GM18520 (cell line): ENCODE data around the gene ASAP3.
"Not testable (repeated sequence)": the region's sequence is repeated elsewhere in the genome, so short reads cannot be mapped to it uniquely, and the experiment has no call there.

ENCODE experiments used
- ATAC-seq: cut with Tn5 transposase; IDR thresholded peaks from one replicate; pipeline ENCODE4 v1.9.1; 2021; ENCODE audit not compliant: unreplicated experiment

Gene ASAP3

DNA sequence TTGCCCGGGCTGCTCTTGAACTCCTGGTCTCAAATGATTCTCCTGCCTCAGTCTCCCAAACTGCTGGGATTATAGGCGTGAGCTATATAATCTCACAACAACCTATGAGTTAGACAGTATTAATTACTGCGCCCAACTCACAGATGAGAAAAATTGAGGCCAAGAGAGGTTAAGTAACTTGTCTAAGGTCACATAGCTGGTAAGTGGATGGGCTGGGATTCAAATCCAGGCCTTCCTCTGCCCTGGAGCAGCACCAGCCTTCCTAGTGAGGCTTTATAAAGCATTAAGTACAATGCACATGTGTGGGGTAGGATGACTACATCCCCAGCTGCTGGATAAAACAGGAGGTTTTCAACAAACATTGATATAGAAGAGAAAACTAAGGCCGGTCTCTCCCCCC is 31.9 kb upstream of the ASAP3 start:
- no peak for ATAC-seq

DNA sequence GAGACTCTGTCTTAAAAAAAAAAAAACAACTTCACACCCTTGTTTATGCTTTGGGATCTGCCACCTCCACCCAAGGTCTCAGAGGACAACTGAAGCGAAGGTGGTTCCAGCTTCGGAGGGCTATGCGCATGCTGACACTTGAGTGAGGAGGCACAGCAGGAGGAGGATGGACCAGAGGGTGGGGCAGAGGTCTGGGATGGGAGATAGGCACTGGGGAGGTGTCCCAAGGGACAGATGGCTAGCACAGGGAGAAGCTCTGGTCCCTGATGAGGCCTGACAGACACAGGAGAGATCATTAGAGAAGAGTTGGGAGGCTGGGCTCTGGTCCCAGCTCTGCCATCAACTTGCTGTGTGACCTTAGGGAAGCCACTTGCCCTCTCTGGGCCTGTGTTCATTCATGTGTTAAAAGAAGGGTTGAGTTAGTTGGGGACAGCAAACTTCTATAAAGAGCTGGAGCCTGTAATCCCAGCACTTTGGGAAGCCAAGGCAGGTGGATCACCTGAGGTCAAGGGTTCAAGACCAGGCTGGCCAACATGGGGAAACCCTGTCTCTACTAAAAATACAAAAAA is 30.2 kb upstream of the ASAP3 start:
- no peak for ATAC-seq

DNA sequence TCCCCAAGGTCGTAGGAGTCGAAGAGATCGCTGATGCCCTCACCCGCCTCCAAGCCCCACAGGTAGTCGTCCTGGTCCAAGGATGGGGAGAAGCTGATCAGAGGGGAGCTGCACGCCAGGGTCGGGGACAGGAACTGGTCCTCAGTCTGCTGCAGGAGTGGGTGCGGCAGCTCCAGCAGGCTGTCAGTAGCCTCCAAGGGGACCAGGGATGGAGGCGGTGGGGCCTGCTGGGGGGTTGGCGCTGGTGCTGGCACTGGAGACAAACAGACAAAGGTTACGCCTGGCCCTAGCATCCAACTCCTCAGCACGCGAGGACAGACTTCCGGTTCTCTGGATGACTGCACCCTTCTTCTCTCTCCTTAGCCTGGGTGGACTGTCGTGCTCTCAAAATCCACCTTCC is 25.9 kb upstream of the ASAP3 start:
- no peak for ATAC-seq

DNA sequence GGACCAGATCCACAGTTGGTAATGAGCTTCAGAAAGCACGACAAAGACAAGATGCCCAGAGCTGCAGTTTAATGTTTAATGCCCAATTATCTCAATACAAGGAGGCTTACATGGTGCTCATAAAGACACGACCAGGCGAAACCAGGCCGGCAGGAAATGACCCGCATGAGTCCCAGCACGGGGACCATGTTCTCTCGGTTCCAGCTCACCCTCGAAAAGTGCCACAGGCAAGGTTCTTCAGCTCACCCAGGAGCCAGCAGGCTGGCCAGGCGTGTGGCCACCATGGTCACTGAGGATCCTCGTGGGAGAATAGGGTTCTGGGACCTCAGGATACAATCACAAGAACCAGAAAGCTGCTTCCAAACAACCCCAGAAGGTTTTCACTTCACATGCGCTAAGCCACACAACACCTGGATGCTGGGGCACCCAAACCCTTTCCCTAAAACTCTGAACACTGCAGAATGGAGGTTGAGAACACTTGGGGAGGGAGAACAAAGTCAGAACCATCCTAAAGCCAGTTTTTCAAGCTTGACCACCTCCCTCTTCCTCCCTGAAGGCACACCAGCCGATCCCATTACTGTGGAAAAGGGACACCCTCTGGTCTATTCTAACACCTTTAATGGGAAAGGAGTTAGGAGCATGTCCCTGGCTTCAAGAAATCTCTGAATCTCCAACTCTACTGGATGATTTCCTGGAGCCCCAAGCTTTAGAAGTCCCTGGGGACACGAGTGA is 22.6 kb upstream of the ASAP3 start:
- no peak for ATAC-seq

DNA sequence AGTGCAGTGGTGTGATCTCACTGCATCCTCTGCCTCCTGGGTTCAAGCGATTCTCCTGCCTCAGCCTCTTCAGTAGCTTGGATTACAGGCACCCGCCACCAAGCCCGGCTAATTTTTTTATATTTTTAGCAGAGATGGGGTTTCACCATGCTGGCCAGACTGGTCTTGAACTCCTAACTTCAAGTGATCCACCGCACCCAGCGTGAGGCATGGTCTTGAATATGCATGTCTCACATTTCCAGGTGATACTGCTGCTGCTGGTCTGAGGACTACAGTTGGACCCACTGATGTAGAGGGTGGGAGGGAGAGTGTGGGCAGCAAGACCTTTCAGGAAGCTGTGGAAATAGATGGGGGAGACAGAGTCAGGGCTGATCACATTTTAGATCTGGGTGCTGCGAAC is 21.9 kb upstream of the ASAP3 start:
- no peak for ATAC-seq

DNA sequence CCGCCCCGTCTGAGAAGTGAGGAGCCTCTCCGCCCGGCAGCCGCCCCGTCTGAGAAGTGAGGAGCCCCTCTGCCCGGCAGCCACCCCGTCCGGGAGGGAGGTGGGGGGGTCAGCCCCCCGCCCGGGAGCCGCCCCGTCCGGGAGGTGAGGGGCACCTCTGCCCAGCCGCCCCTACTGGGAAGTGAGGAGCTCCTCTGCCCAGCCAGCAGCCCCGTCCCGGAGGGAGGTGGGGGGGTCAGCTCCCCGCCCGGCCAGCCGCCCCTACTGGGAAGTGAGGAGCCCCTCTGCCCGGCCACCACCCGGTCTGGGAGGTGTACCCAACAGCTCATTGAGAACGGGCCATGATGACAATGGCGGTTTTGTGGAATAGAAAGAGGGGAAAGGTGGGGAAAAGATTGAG is 20.2 kb upstream of the ASAP3 start:
- ATAC-seq = not testable (repeated sequence)

DNA sequence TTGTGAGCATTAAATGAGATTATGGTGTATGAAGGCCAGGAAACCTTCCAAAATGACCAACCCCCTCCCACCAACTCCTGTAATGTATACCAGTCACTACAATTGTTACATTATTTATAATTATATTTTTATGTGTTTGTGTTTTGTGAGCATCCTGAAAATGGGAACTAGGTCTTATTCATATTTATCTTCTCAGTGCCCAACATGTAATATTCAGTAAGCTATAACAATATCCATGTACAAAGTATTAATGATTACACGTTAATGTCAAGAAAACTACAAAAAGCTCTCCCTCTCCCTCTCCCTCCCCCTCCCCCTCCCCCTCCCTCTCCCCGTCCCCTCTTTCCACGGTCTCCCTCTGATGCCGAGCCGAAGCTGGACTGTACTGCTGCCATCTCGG is 19.0 kb upstream of the ASAP3 start:
- no peak for ATAC-seq

DNA sequence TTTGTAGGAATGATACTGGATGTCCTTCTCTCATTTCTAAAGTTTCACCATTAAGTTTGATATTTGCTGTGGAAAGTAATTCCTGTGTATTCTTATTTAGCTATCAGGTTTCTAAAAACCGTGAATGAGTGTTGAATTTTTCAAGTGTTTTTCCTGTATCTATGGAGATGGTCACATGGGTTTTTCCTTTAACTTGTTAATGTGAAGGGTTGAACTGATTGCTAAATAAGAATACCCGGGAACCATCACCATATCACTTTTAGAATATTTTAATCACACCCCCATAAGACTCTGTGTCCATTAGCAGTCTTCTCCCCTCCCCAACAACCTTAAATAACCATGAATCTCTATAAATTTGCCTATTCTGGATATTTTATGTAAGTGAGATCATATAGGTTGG is 16.5 kb upstream of the ASAP3 start:
- ATAC-seq = no peak

DNA sequence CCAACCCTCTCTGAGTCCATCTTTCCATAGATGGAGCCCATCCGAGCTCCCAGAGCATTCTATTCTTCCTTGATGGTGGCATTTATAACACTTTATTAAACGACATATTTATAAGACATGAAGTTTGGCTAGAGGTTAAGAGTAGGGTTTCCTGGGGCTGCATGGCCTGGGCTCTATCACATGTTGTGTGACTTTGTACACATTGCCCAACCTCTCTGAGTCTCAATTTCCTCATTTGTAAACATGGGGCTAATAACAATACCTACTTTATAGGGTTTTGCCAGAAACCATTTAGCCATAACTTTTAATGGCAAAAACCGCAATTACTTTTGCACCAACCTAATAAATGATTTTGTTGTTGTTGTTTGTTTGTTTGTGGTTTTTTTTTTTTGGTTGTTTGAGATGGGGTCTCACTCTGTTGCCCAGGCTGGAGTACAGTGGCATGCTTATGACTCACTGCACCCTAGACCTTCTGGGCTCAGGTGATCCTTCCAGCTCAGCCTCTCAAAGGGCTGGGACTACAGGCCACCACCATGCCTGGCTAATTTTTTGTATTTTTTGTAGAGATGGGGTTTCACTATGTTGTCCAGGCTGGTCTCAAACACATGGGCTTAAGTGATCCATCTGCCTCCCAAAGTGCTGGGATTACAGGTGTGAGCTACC is 13.9 kb upstream of the ASAP3 start:
- ATAC-seq = no peak

DNA sequence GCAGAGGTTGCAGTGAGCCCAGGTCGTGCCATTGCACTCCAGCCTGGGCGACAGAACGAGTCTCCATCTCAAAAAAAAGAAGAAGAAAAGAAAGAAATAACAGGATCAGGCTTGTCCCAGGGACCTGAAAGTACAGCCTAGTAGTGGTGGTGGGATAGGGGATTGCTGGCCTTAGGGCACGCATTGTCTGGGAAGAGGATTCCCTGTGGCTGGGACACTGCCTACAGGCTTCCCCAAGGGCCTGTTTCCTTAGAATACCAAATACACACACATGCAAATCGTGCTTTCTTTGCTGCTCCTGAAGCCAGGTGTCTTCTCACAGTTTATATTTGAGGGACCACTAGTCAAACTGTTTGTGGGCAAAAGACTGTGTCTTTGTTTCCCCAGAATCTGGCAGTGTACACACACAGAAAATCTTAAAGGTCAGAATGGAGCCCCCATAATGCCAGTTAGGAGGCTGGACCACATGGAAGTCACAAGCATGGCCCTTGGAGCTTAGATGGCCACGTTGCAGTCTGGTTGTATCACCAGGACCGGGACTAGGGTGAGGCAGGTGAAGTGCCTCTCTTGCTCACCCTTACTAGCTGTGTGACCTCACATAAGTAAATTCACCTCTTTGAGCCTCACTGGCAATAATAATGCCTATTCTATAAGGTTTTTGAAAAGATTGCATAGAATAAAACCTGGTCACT is 12.7 kb upstream of the ASAP3 start:
- no peak for ATAC-seq

DNA sequence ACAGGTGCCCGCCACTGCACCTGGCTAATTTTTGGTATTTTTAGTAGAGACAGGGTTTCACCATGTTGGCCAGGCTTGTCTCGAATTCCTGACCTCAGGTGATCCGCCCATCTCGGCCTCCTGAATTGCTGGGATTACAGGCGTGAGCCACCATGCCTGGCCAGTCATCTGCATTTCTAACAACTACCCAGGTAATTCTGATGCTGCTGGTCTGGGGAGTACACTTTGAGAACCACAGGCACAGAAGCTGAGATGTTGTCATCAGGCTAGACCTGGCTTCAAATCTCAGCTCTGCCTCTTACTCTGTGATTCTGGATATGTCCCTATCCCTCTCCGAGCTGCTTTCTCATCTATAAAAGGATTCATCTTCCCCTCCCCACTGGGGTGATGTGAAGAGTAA is 10.9 kb upstream of the ASAP3 start:
- ATAC-seq = not testable (repeated sequence)

DNA sequence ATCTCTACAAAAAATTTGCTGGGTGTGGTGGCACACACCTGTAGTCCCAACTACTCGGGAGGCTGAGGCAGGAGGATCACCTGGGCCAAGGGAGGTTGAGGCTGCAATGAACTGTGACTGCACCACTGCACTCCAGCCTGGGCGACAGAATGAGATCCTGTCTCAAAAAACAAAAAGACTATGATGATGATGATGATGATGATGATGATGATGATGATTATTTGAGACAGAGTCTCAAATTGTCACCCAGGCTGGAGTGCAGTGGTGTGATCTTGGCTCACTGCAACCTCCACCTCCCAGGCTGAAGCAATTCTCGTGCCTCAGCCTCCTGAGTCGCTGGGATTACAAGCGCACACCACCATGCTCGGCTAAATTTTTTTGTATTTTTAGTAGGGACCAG is 8.8 kb upstream of the ASAP3 start:
- not testable (repeated sequence) for ATAC-seq

DNA sequence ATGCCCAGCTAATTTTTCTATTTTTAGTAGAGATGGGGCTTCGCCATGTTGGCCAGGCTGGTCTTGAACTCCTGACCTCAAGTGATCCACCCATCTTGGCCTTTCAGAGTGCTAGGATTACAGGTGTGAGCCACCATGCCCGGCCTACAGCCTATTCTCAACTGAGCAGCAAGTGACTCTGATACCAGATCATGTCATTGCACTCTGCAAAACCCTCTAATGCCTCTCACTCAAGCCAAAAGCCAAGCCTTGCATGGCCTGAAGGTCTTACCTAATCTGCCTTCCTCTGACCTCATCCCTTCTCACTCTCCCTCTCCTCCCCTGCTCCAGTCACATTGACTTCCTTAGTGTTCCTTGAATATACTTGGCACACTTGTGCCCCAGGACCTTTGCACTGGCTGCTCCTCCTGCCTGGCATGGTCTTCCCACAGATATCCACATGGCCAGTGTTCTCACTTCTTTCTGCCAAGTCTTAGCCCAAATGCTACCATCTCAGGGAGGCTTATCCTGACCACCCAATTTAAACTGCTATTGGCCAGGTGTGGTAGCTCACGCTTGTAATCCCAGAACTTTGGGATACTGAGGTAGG is 8.2 kb upstream of the ASAP3 start:
- ATAC-seq = no peak

DNA sequence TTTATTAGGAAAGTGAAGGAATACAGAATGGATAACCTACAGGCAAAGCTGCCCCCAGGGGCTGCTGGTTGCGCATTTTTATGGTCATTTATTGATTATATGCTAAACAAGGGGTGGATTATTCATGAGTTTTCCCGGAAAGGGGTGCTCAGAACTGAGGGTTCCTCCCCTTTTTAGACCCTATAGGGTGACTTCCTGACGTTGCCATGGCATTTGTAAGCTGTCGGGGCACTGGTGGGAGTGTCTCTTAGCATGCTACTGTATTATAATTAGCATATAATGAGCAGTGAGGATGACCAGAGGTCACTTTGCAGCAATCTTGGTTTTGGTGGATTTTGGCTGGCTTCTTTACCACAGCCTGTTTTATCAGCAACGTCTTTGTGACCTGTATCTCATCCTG is 5.9 kb upstream of the ASAP3 start:
- ATAC-seq = no peak

DNA sequence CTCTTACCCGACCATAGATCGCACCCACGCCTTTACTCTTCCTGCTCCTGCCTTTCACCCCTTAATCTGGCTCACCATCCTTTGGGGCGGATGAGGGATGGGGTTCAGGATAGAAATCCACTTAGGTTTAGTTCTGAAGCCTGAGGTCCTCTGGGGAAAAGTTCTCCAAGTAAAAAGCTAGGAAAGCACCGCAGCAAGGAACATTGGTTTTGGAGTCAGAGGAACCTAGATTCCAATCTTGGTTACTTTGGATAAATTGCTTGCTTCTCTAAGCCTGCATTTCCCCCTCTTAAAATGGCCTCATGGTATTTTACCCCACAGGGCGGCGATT is 988 bp upstream of the ASAP3 start:
- no peak for ATAC-seq

DNA sequence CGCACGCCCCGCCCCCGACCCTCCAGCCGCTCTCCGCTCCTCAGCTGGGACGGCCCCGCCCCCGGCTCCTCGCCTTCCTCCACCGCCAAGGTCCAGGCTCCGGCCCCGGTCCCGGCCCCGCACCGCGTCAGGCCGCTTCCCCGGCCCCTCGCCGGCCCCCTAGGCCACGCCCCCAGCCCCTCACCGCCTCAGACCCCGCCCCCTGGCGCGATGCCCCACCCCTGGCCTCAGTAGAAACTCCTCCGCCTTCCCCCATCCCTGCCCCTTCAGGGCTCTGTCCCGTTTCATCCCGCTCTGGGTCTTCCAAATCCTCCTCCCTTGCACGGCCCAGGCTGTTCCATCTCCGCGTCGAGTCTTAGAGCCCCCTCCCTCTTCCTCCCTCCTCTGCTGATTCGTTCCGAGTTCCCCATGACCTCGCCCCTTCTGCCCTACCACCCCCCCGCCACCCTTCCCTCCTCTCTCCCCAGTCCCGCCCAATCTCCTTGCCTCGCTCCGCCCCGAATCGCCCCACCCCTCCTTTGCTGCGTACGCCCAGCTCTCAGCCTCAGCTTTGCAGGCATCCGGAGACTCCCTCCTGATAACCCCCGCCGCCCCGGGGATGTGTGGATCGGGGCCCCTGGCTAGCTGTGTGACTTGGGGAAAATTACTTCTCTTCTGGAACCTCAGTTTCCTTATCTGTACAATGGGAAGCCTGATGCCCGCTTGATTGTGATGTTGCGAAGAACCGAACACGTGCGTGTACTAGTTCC is 448 bp upstream of the ASAP3 start:
- ATAC-seq = no peak

DNA sequence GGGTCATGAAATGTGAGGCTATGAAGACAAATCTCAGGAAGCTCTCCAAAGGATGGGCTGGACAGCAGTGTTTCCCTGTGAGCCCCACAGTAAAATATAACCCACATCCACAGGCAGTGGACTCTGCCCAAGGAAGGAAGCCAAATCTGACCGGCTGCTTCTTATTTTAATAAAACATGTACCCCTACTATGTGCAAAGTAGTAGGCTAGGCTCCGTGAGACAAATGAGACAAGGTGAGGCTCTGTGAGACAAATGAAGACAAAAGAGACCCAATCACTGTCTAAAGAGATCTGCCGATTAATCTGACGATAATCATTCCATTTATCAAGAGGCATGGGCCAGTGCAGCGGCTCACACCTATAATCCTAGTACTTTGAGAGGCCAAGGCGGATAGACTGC is 2.1 kb downstream of the ASAP3 start:
- no peak for ATAC-seq

DNA sequence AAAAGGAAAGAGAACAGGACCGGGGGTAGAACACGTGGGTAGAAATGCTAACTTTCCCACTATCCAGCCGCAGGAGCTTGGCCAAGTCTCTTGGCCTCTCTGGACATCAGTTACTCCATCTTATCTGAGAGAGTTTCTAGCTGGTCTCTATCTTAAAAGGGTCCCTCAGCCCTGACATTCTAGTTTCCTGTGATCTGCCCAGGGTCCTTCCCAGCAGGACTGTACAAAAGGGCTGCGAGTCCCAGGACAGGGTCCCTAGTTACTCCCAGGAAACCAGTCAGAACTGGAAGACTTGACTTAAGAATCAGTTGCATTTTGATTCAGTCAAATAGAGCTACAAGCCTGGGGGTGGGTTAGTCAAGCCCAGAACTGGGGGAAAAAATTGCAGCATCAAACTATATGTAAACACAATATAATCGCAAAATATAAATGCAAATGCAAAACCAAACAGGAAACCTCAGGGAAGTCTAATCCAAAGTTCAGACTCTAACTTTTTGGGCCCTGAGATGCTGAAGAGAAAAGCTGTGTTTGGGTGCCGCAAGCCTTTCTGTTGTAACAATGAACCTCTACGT is 2.9 kb downstream of the ASAP3 start:
- ATAC-seq = no peak

DNA sequence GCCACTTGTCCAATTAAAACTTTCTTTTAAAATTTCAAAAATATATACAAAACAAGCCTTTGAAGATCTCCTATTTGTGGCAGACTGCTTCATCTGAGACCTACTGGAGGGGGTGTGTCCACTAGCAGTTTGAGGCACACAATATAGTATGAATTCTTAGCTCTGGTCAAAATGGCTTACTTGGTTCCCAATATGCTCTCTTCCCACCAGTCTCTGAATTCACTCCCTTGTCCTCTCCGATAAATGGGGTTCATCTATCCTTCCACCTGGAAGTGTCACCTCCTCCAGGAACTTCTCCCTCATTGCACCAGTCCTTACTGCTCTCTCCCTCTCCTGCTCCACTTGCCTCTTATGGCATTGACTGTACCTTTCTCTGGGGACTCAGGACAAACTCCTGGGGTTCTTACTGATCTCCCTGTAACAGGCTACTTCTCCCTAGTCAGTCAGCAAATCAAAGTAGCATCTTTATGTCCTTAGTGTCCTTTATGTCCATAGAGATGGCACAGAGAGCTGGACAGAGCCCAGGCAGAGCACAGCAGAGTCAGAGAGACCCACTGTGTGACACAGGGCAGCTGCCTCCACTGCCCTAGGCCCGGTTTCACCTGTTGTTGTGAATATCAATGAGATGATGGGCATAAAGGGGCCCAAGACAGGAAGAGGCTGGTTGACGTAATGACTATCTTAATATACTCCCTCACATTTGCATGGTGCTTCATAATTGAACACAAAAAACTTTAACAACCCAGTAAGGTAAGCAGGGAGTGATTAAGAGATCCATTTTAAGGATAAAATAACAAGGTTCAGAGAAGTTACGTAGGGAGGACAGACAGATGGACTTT is 3.6 kb downstream of the ASAP3 start:
- no peak for ATAC-seq

DNA sequence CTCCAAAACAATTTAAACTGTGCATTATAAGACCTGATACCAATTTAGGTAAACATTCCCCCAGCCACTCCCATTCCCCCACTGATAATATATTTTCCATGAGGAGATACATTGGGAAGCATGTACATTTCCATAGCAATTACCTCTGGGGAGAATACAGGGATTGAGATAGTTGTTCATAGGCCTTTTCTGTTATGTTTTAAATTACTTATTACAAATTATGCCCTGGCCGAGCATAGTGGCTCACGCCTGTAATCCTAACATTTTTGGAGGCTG is 4.4 kb downstream of the ASAP3 start:
- ATAC-seq = no peak
